ENCODE data around the gene CCDC126.

DNA sequence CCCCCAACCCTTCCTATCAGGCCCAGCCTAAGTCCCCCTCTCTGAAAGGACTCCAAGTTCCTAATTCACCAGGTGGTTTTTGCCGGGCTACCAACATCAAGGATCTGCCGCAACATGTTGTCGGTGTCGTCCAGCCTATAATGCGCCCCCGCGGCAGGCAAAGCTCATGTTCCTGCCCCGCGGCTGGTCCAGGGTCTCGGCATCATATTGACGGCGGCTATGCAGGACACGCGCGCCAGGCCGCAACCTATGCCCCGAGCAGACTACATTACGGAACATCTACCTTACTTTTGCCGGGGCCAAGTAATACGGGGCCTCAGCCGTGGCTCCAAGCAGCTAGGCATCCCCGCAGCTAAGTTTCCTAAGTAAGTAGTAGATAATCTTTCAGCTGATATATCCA is 58.3 kb downstream of the CCDC126 start:
- TF ChIP-seq, protein P1, sequence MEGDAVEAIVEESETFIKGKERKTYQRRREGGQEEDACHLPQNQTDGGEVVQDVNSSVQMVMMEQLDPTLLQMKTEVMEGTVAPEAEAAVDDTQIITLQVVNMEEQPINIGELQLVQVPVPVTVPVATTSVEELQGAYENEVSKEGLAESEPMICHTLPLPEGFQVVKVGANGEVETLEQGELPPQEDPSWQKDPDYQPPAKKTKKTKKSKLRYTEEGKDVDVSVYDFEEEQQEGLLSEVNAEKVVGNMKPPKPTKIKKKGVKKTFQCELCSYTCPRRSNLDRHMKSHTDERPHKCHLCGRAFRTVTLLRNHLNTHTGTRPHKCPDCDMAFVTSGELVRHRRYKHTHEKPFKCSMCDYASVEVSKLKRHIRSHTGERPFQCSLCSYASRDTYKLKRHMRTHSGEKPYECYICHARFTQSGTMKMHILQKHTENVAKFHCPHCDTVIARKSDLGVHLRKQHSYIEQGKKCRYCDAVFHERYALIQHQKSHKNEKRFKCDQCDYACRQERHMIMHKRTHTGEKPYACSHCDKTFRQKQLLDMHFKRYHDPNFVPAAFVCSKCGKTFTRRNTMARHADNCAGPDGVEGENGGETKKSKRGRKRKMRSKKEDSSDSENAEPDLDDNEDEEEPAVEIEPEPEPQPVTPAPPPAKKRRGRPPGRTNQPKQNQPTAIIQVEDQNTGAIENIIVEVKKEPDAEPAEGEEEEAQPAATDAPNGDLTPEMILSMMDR (conservative IDR thresholded peaks at IDR 0.05 in 1 of 2, IDR thresholded peaks at IDR 0.05 in 1 of 2; ENCODE audit: low read depth in 1 of 2, low read length in 2 of 2), result no peak
- no peak for TF ChIP-seq EZH2 (IDR thresholded peaks at IDR 0.05; ENCODE audit: low read length, missing control alignments)
